ENCODE data around the gene GAB2.

DNA sequence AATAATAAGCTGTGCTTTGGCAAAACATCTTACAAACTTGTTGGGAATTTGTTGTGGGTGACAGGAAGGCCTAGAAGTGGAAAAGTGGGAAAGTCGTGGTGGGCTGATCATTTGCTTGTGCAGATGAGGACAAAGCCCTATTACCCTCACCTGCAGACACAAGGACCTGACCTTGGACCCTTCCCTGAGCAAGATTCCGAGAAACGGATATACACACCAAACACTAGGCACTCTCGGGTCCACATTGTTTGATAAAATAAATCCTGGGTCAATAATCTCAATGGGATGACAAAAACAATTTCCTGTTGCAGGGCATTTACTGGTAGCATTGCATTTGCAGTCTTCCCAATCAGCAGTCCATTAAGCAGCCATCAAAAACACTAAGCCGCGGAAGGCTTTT, 89.7 kb downstream of the GAB2 start:
- TF ChIP-seq YY1 (IDR thresholded peaks at IDR 0.05; ENCODE audit: insufficient read depth, insufficient read length) (no peak), ZNF274 (IDR thresholded peaks at IDR 0.05; ENCODE audit: low read depth, low read length) (no peak)

Data from NT2/D1 (cell line).